Karpas-422 (cell line): ENCODE data around the gene PPP2R2B. TPM values are rescaled to one million over a fixed set of nuclear protein-coding genes. Genes with fewer than 3 reads are reported as not detected.

Experiments used
- DNase-seq: peaks from one replicate; pipeline ENCODE4 v3.0.0-alpha.2; 2015
- H2AFZ ChIP-seq: fragments of 200-600 bp; sonication (generic); 2 replicates; pipeline ENCODE4 v1.6.1; 2014; ENCODE audit warnings: antibody characterized with exemption, low read length, mixed read lengths
- H3K27ac ChIP-seq: fragments of 200-600 bp; sonication (generic); 2 replicates; pipeline ENCODE4 v1.5.1; 2014; ENCODE audit warnings: mild to moderate bottlenecking, low read length, moderate library complexity
- H3K27me3 ChIP-seq: fragments of 200-600 bp; sonication (generic); 2 replicates; pipeline ENCODE4 v1.6.1; 2014; ENCODE audit warnings: low read length, mixed read lengths
- H3K36me3 ChIP-seq: fragments of 200-600 bp; sonication (generic); 2 replicates; pipeline ENCODE4 v1.6.1; 2014; ENCODE audit warnings: low read length, mixed read lengths; ENCODE audit not compliant: insufficient read depth
- H3K4me1 ChIP-seq: fragments of 200-600 bp; sonication (generic); 2 replicates; pipeline ENCODE4 v1.6.1; 2014; ENCODE audit warnings: mild to moderate bottlenecking, low read length, mixed read lengths
- H3K4me2 ChIP-seq: fragments of 200-600 bp; sonication (generic); 2 replicates; pipeline ENCODE4 v1.6.1; 2014; ENCODE audit warnings: low read length, low read depth, mild to moderate bottlenecking; ENCODE audit not compliant: poor library complexity, severe bottlenecking
- H3K4me3 ChIP-seq: fragments of 200-600 bp; sonication (generic); 2 replicates; pipeline ENCODE4 v1.5.1; 2014; ENCODE audit warnings: mild to moderate bottlenecking, antibody characterized with exemption, low read length, mixed read lengths
- H3K79me2 ChIP-seq: fragments of 200-600 bp; sonication (generic); 2 replicates; pipeline ENCODE4 v1.6.1; 2014; ENCODE audit warnings: mild to moderate bottlenecking, low read length, mixed read lengths
- H3K9ac ChIP-seq: fragments of 200-600 bp; sonication (generic); 2 replicates; pipeline ENCODE4 v1.6.0; 2014; ENCODE audit warnings: low read length
- H3K9me2 ChIP-seq: fragments of 200-600 bp; sonication (generic), shearing (Covaris generic); replicated peaks from 2 replicates; pipeline ENCODE4 v1.6.0; 2014; ENCODE audit warnings: mild to moderate bottlenecking, low read length, moderate library complexity; ENCODE audit not compliant: insufficient read depth
- H3K9me3 ChIP-seq: fragments of 300-700, 200-600 bp; sonication (generic); 2 replicates; pipeline ENCODE4 v1.6.1; 2014; ENCODE audit warnings: low read length, mixed read lengths
- H4K20me1 ChIP-seq: fragments of 200-600 bp; sonication (generic); 2 replicates; pipeline ENCODE4 v1.6.1; 2014; ENCODE audit warnings: mild to moderate bottlenecking, antibody characterized with exemption, low read length, low read depth; ENCODE audit not compliant: insufficient read depth
- total RNA-seq: library from RNA; depleted of rRNA; stranded (reverse); fragments of >200 nt; shearing (Covaris generic); gene quantifications from 2 replicates; pipeline ENCODE4 v1.2.3, GENCODE V29; 2014; ENCODE audit warnings: low replicate concordance

PPP2R2B gene
- total RNA-seq, 1 experiment from 2014 or later: not detected

- H3K36me3 ChIP-seq: no peaks in the 10 kb centered on the region
- H4K20me1 ChIP-seq: no peaks in the 10 kb centered on the region
- no peaks in the 10 kb centered on the region for H3K9me3 ChIP-seq
- H3K4me2 ChIP-seq: no peak overlapping the region
- no peaks in the 10 kb centered on the region for H3K27me3 ChIP-seq
- no peak overlapping the region for H3K4me3 ChIP-seq
- no peak overlapping the region for H3K9ac ChIP-seq
- H3K79me2 ChIP-seq: no peaks in the 10 kb centered on the region
- no peak overlapping the region for H3K27ac ChIP-seq
- no peaks in the 10 kb centered on the region for H3K4me1 ChIP-seq
- no peak overlapping the region for H2AFZ ChIP-seq
- no peak for DNase-seq
- no peaks in the 10 kb centered on the region for H3K9me2 ChIP-seq
These were observed 2.4 kb upstream of the PPP2R2B start for GRCh38 chr5:146880966-146881365.

- H3K4me1 ChIP-seq: no peaks in the 10 kb centered on the region
- no peak overlapping the region for H2AFZ ChIP-seq
- no peaks in the 10 kb centered on the region for H3K9me2 ChIP-seq
- DNase-seq: no peak
- H3K4me2 ChIP-seq: no peak overlapping the region
- no peaks in the 10 kb centered on the region for H4K20me1 ChIP-seq
- no peak overlapping the region for H3K9ac ChIP-seq
- no peaks in the 10 kb centered on the region for H3K27me3 ChIP-seq
- no peak overlapping the region for H3K27ac ChIP-seq
- H3K4me3 ChIP-seq: no peak overlapping the region
- no peaks in the 10 kb centered on the region for H3K79me2 ChIP-seq
- H3K9me3 ChIP-seq: no peaks in the 10 kb centered on the region
- H3K36me3 ChIP-seq: no peaks in the 10 kb centered on the region
These were observed 628 bp downstream of the PPP2R2B start for GRCh38 chr5:146877783-146878475.

- Histone ChIP-seq H3K36me3 (no peaks in the 10 kb centered on the region), H2AFZ (no peak overlapping the region)
- no peak for DNase-seq
These were observed 1.3 kb downstream of the PPP2R2B start for GRCh38 chr5:146877178-146877681.

GRCh38 chr5:146873186-146873917, 5.2 kb downstream of the PPP2R2B start:
- Histone ChIP-seq H3K4me3 (no peak overlapping the region), H3K4me1 (no peaks in the 10 kb centered on the region), H3K9ac (no peak overlapping the region), H3K4me2 (no peak overlapping the region), H3K27me3 (no peaks in the 10 kb centered on the region), H3K9me3 (no peaks in the 10 kb centered on the region), H3K27ac (no peak overlapping the region), H2AFZ (no peak overlapping the region), H3K9me2 (no peaks in the 10 kb centered on the region), H3K79me2 (no peaks in the 10 kb centered on the region), H4K20me1 (no peaks in the 10 kb centered on the region), H3K36me3 (no peaks in the 10 kb centered on the region)
- no peak for DNase-seq

More at GRCh38 chr5:146877178-146877681, 1.3 kb downstream of the PPP2R2B start:
- Histone ChIP-seq H3K4me1 (no peaks in the 10 kb centered on the region), H3K4me2 (no peak overlapping the region), H3K27ac (no peak overlapping the region), H3K9me2 (no peaks in the 10 kb centered on the region), H3K9ac (no peak overlapping the region), H3K9me3 (no peaks in the 10 kb centered on the region), H4K20me1 (no peaks in the 10 kb centered on the region), H3K79me2 (no peaks in the 10 kb centered on the region), H3K27me3 (no peaks in the 10 kb centered on the region), H3K4me3 (no peak overlapping the region)

GRCh38 chr5:146872188-146872587, 6.4 kb downstream of the PPP2R2B start:
- no peaks in the 10 kb centered on the region for H3K9me3 ChIP-seq
- no peak overlapping the region for H3K9ac ChIP-seq
- H3K27ac ChIP-seq: no peak overlapping the region
- no peaks in the 10 kb centered on the region for H3K79me2 ChIP-seq
- no peak overlapping the region for H3K4me3 ChIP-seq
- H3K4me1 ChIP-seq: no peaks in the 10 kb centered on the region
- H3K4me2 ChIP-seq: no peak overlapping the region
- H2AFZ ChIP-seq: no peak overlapping the region
- no peaks in the 10 kb centered on the region for H3K36me3 ChIP-seq
- no peak for DNase-seq
- no peaks in the 10 kb centered on the region for H3K9me2 ChIP-seq
- H3K27me3 ChIP-seq: no peaks in the 10 kb centered on the region
- no peaks in the 10 kb centered on the region for H4K20me1 ChIP-seq

GRCh38 chr5:146867996-146868708, 10.4 kb downstream of the PPP2R2B start:
- H3K9me3 ChIP-seq: no peaks in the 10 kb centered on the region
- H3K36me3 ChIP-seq: no peaks in the 10 kb centered on the region
- H3K9ac ChIP-seq: no peak overlapping the region
- no peak overlapping the region for H3K4me3 ChIP-seq
- H3K79me2 ChIP-seq: no peaks in the 10 kb centered on the region
- H2AFZ ChIP-seq: no peak overlapping the region
- no peaks in the 10 kb centered on the region for H4K20me1 ChIP-seq
- DNase-seq: no peak
- H3K27me3 ChIP-seq: no peaks in the 10 kb centered on the region
- H3K4me2 ChIP-seq: no peak overlapping the region
- H3K4me1 ChIP-seq: no peaks in the 10 kb centered on the region
- no peak overlapping the region for H3K27ac ChIP-seq
- no peaks in the 10 kb centered on the region for H3K9me2 ChIP-seq

GRCh38 chr5:146866263-146866662, 12.3 kb downstream of the PPP2R2B start:
- Histone ChIP-seq H3K4me2 (no peak overlapping the region), H3K9me2 (no peaks in the 10 kb centered on the region), H3K4me1 (no peaks in the 10 kb centered on the region), H3K27ac (no peak overlapping the region), H3K79me2 (no peaks in the 10 kb centered on the region), H3K9ac (no peak overlapping the region), H2AFZ (no peak overlapping the region), H3K36me3 (no peaks in the 10 kb centered on the region), H3K9me3 (no peaks in the 10 kb centered on the region), H4K20me1 (no peaks in the 10 kb centered on the region), H3K4me3 (no peak overlapping the region), H3K27me3 (no peaks in the 10 kb centered on the region)
- DNase-seq: no peak

GRCh38 chr5:146862641-146863040, 15.9 kb downstream of the PPP2R2B start:
- Histone ChIP-seq H3K79me2 (no peaks in the 10 kb centered on the region), H2AFZ (no peak overlapping the region), H3K4me1 (no peaks in the 10 kb centered on the region), H4K20me1 (no peaks in the 10 kb centered on the region), H3K9me3 (no peaks in the 10 kb centered on the region), H3K27me3 (no peaks in the 10 kb centered on the region), H3K36me3 (no peaks in the 10 kb centered on the region), H3K9ac (no peak overlapping the region), H3K27ac (no peak overlapping the region), H3K4me3 (no peak overlapping the region), H3K4me2 (no peak overlapping the region), H3K9me2 (no peaks in the 10 kb centered on the region)
- DNase-seq: no peak
